ENCODE data around the gene EXOC4. TPM values are rescaled to one million over a fixed set of nuclear protein-coding genes. Genes with fewer than 3 reads are reported as not detected.
"Not testable (repeated sequence)": the region's sequence is repeated elsewhere in the genome, so short reads cannot be mapped to it uniquely, and the experiment has no call there.

The EXOC4 gene
- total RNA-seq, 1 donor from 2014 or later = 30.8 TPM

DNA sequence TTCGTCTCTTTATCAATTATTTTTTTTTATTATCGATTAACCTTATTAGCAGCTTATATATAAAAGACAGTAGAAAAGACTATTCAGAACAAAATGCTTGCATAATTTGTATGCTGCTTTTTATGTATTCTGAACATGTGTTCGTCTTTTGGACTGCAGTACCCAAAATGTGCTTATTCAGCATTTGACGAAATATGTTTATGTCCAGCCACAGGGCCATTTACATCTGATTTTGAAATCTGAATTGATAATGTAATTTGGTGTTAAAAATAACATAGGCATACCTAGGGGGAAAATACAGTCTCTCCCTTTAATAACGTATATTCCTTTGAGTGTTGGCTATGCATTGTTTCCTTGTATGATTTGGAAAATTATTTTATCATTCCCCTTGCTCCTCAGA, 386.0 kb downstream of the EXOC4 start:
- no peak for DNase-seq (ENCODE audit: low spot score)
- intact Hi-C loops (cut with DNase I) = no loop called here

DNA sequence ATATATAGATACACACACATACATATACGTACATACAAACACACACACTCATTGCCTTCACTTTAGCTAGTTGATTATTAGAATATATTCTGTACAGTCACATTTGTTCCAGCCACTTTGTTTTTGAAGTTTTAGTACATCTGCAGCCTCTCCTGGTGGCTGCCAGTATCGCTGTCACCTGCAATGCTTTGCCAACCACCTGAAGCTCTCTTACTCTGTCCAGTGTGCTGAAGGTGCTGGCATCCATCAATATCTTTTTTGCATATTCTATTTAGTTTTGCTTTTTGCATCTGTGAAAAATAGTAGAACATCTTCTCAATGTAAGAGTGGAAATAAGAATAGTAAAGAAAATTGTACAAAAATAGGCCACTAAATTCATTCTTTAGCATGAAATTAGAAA, 388.6 kb downstream of the EXOC4 start:
- intact Hi-C loops (cut with DNase I) = no loop called here
- DNase-seq (ENCODE audit: low spot score) = no peak

DNA sequence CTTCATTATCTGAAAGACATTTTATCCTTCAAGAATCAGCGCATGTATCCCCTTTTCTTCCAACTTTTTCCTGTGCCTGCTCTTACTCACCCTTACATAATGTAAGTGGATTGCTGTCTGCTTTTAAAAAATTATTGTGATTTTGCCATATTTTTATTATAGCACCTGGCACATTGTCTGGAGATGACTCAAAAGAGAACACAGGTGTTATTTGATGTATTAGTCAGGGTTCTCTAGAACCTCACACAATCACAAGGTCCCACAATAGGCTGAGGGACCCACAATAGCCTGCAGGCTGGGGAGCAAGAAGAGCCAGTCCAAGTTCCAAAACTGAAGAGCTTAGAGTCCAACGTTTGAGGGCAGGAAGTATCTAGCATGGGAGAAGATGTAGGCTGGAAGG, 390.0 kb downstream of the EXOC4 start:
- DNase-seq (ENCODE audit: low spot score) = no peak

DNA sequence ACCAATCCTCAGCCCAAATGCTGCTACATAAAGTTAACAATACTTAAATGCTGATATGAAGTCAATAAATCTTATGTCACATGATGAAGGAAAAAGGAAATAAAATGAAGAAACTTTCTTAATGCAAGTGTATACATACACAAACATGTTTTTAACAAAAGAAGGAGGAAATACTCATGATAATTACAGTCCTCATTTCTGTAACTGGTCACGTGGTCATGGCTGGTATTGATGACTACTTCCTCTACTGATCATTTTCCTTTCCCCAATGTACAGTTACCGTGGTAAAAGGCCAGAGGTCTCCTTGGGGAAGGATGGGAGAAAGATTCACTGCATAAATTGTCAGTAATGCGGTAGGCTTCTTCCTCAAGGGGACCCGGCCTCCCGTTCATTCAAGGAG, 390.8 kb downstream of the EXOC4 start:
- DNase-seq (ENCODE audit: low spot score); intact Hi-C loops (cut with DNase I): not testable (repeated sequence)

More for the DNA sequence above, 390.0 kb downstream of the EXOC4 start:
- intact Hi-C loops (cut with DNase I) = no loop called here

DNA sequence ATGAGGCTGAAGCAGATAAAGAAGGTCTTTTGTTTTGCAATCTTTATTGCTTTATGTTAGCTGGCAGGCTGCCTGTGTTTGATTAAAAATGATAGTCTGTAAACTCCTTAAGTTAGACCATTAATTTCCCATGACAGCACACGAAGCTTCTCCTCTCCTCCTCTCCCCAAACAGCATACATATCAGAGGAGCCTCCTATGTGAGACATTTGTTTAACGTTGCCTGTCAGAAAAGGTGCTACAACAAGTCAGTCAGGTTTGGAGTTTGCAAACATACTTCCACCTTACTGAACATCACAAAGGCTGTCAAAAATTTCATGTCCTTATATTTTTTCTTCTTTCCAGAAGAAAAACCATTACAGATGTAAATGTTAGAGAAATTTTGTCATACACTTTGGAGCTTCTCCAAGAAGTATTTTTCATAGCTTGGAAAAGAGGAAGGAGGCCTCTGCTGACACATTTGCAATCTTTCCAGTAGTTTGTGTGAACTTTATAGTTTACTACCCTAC, 393.1 kb downstream of the EXOC4 start:
- intact Hi-C loops (cut with DNase I) = no loop called here
- no peak for DNase-seq (ENCODE audit: low spot score)

DNA sequence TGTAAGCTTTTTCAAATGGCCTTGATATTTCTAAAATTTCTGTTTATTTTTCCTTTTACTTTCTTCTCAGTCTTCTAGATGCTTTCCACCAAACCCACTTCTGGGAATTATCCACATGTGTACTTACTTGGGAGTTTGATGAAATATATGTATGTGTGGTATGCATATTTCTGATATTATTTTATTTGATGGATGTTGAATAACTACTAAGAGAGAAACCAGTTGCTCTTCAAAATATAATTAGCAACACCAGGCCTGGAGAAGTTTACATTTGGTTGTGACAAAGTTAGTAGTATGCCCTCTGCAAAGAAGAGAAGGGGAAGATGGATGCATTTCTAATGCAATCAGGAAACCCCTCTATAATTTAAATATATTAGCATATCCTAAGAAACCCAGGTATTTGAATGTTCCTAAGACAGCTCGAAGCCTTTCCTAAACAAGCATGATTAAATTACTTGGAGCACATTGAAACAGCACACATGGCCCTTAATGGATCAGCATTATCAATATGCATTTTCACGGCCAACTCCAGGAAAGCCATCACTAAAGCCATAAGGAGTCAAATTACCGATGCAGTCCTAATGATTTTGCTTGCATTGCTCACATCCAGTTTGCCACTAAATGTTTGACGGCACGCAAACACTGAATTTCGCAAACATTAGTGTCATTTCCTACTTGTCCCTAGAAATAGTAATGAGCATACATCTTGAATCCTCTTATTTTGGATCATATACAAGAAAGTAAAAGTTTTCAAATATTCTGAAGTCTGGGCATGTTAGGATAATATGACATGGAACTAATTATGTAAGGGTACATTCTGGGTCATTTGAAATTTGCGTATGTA, 393.8 kb downstream of the EXOC4 start:
- intact Hi-C loops (cut with DNase I) = no loop called here
- no peak for DNase-seq (ENCODE audit: low spot score)

DNA sequence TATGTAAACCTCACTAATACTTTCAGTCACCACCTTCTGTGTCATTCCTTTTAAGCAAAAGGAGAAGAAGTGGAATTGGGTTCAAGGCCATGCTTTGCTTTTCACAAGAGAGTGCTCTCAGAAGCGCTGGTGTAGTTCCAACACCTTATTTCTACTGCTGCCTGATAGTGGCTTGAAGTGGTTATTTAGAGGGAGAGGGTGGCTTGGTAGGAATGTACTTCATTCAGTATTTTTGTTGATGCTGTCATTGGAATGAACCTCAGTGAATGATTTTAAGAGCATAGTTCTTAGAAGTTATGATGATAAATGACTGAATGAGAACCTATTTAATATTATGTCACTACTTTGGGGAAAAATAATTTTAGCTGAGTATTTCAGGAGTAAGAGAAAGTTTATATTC, 396.7 kb downstream of the EXOC4 start:
- DNase-seq (ENCODE audit: low spot score) = no peak
- intact Hi-C loops (cut with DNase I) = no loop called here

DNA sequence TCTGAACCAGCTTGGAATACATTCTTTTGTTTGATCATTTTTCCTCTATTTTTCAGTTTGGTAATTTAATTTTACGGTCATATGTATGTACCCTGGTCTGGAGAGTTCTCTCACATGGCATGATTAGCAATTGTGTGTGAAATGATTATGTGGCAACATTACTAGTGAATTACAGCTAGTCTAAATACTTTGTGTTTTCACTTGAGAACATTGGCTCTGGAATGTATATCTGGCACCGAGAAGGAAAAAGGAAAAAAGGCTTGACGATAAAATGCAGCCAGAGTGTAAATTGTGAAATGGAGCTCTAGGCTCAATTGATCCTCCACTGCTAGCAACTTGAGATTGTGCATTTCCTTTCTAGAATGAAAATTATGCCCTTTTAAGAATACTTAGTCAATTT, 397.2 kb downstream of the EXOC4 start:
- intact Hi-C loops (cut with DNase I) = no loop called here
- no peak for DNase-seq (ENCODE audit: low spot score)

DNA sequence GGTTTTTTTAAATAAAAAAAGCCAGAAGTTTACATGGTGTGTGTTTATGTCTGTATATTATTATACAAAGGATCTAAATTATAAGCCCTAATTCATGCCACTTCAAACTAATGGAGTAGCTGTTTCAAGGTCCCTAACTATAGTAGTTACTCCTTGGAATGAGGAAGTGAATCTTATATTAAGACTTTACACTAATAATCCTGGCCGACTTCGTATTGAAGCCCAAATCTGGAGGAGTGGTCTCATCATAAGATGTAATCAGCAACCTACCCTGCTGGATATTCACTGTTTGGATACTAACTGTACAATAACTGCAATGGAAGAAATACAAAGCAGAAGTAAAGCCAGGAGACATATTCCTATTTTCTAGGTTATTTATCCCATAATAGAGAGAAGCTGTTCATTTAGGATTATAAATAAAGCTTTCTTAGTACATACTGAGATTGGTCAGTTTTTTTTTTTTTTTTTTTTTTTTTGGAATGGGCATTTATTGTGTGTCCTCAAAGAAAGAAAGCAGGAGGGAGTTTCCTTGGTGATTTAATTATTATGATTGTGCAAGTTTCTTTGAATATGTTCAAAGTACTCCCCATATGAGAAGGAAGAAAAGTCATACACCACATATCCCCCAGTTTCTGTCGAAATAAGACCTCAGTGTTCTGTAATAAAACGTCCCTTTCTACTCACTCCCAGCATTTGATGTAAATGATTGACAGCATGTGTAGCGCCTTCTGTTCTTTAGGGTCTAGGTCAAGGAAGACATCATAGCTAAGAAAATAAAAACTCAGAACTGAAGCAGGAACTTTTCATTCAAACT, 397.8 kb downstream of the EXOC4 start:
- DNase-seq (ENCODE audit: low spot score) = no peak
- intact Hi-C loops (cut with DNase I) = no loop called here

DNA sequence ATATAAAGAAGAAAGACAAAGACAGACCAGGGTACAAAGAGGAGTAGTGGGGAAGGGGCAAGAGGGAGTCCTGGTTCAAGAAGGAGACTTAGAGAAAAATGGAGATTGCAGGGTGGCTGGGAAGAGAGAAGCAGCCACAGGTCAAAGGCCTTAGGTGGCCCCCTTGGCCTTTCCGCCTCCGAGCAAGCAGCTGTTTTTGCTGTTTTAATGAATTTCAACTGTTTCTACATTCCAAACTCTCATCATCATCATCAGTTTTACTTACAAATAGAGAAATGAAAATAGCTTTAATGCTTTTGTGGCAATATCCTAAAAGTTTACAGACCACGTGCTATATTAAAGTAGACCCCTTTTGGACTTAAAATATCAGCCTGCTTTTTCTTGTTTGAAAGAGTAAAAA, 399.7 kb downstream of the EXOC4 start:
- no peak for DNase-seq (ENCODE audit: low spot score)
- intact Hi-C loops (cut with DNase I) = no loop called here

DNA sequence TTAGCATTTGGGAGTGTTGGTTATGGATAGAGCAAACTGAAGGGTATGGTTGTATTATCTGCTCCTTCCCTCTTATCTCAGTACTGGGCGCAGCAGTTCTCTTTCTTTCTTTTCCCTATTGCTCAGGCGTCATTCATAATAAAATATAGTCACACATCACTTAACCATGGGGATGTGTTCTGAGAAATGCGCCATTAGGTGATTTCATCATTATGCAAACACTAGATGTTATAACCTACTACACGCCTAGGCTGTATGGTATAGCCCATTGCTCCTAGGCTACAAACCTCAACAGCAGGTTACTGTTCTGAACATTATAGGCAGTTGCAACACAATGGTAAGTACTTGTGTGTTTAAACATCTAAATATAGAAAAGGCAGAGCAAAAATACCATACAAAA, 401.7 kb downstream of the EXOC4 start:
- no peak for DNase-seq (ENCODE audit: low spot score)
- intact Hi-C loops (cut with DNase I) = no loop called here

DNA sequence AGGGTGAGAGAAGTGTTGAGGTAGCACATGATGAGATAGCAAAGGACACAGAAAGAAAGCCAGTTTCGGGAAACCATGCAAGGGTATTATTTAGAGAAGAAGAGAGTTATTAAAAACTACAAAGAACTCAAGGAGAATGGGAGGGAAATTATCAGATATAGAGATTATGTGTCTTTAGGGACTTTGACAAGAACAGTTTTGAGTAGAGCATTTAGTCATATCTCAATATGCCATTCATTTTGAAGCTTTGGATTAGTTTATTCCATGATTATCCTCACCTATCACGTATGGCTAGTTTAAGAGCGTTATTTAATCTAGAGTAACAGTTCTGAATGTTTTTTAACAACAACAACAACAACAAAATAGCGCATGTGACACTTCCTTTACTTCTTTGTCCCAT, 409.4 kb downstream of the EXOC4 start:
- intact Hi-C loops (cut with DNase I) = no loop called here

DNA sequence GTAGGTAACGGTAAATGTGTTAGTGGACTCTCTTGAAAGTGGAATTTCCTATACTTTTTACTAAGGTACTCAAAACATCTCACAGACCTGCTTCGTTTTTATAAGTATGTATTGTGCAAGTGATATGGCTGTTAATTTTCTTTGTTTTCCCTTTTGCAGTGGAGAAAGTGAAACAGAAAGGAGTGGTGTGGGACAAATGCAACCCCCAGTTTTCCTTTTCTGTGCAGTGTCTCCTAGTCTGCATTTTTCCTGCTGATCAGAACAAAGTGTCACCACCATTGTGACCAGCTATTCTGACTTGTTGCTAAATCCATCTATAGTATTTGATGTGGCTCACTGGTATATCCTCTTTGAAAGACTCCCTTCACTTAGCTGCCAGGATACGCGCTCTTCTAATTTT, 410.0 kb downstream of the EXOC4 start:
- intact Hi-C loops (cut with DNase I) = no loop called here
- DNase-seq (ENCODE audit: low spot score) = no peak

More for the DNA sequence above, 409.4 kb downstream of the EXOC4 start:
- no peak for DNase-seq (ENCODE audit: low spot score)

DNA sequence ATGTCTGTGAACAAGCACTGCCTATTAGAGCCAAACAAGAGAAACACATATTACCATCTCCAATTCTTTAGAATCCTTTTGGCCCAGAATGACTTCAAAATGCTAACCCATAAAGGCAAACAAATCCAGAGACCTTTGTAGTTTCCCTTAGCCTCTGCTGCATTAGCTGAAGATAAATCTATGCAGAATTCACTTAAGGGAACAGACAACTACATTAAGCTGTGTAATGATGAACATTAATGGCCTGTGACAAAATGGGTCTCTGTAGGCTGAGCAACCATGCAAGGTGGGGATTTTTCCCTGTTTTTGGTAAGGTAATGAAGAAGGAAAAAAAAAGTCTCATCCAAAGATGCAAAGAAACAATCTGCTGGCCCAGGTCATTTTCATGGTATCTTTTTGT, 411.6 kb downstream of the EXOC4 start:
- intact Hi-C loops (cut with DNase I) = no loop called here
- no peak for DNase-seq (ENCODE audit: low spot score)

DNA sequence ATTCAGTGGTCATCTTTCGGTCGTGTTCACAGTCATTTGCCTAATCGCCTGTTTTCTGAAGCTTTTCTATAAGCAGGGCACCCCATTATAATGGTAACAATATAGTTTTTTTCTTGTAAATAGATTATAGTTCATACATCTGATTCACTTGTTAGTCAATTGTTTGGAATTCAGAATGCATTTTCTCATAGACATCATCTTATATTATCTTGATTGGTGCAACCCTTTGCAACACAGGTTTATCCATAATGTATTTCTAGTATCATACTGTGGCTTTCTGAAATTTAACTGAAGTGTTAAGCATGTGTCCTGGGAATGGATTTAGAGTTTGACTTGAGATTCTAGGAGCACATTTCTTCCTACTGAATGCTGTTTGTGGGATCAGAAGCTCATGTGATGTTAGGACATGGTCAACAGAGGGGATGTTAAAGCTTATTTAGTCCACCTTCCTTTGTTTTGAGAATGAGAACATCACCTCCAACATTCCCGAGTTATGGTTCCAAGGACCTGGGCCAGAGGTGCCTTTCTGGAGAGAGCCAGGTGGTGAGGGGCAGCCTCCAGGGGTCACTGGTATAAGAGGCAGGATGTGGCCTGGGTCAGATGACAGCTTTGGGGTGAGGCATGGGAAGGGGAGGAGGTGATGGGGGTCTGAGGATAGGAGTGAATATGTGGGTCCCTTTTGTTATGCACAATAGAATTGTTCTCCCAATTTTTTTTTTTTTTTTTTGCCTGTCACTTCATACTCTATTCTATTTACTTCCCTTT, 415.6 kb downstream of the EXOC4 start:
- intact Hi-C loops (cut with DNase I) = no loop called here
- no peak for DNase-seq (ENCODE audit: low spot score)

DNA sequence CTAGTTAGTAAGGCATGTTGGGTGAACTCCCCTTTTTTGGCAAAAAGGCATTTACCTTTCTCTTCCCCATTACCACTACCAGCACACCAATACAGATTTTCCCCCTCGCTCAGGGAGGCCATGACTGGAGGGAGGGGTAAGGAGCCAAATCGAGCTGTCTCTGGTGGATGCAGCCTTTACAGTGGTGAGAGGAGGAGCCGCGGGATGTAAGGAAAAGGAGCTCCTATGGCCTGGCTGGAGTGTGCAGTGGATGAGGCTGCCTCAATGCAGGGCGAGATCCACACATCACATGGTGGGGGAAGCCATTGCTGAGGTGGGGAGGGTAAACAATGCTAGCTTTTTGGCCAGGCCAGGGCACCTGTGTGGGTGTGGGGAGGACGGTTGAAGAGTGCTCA, 416.2 kb downstream of the EXOC4 start:
- no peak for DNase-seq (ENCODE audit: low spot score)
- intact Hi-C loops (cut with DNase I) = no loop called here

DNA sequence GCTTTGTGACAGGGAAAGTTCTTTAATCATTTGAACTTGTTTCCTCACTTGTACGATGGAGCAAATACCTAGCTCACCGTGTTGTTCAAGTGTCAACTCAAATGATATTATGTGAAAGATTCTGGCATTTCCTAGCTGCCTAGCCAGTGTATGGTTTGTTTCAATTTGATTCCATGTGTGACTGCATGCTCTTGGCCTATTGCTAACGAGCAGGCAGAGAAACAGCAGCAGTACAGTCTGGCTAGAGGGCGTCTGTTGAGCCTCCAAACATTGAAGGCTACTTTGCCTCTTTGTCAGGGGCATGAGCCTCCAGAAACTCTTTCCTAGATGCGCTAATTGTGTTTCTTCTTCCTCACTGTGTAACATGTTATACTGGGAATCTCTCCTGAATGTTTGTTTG, 417.4 kb downstream of the EXOC4 start:
- no peak for DNase-seq (ENCODE audit: low spot score)

DNA sequence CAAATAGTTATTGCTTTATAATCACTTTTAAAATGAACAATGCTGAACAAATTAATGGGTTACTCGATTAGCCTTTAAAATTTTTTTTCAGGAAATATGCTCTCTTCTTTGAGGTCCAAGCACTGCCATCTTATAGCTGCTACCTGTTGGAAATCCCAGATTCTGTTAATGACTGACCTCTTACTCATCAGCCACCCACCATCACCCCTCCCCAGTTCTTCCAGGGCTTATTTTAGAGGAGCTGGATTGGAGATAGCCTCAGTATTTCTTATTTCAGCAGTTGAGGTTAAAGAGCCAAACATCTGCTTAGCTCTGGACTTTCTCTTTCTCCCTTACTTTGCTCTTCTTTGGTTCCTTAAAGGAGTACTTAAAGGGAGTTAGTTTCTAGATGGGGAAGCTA, 420.0 kb downstream of the EXOC4 start:
- DNase-seq (ENCODE audit: low spot score) = no peak
- intact Hi-C loops (cut with DNase I) = no loop called here

More for the DNA sequence above, 417.4 kb downstream of the EXOC4 start:
- intact Hi-C loops (cut with DNase I) = no loop called here

DNA sequence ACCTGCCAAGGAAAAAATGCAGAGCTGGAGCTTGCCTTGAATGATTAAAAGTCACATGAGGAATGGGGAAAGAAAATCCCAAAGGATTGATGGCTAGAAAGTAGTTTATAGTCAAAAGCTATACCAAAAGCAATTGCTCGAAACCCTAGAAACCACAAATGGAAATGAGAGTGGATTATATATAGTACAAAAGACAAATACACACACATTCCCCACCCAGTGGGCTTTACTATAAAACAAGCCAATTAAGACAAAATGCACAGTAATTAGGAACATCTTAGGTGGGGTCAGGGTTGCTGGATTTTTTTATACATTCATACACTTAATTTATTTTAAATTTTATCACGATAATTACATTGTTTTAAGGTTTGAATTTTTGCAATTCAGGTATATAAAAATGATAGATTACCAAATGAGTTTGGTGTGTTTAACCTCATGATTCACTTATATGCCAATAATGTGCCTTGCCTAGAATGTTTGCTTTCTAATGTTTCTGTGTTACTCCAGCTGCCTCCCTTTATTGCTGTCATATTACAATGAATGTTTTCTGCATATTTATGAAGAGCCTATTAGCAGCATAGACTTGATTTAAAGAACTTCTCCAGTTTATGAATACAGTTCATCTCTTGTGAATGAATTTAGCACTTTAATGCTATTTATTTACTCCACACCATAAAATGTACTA, 421.3 kb downstream of the EXOC4 start:
- intact Hi-C loops (cut with DNase I) = no loop called here
- no peak for DNase-seq (ENCODE audit: low spot score)
